Activated T-cell treated with anti-CD3 and anti-CD28 coated beads, Interleukin-2, amount 50 U/mL, for 24 hours (primary cell): ENCODE results near the gene HIF3A.

Experiments
- DNase-seq: peaks from one replicate; pipeline ENCODE4 v3.0.0-alpha.2; 2020
- H3K27ac Mint-ChIP-seq: 2 replicates; pipeline ENCODE4 v1.8.0; 2020; ENCODE audit warnings: mild to moderate bottlenecking, mixed read lengths
- H3K27me3 Mint-ChIP-seq: 2 replicates; pipeline ENCODE4 v1.8.0; 2020; ENCODE audit warnings: mixed read lengths
- H3K36me3 Mint-ChIP-seq: 2 replicates; pipeline ENCODE4 v1.8.0; 2020; ENCODE audit warnings: low read depth, mixed read lengths
- H3K4me1 Mint-ChIP-seq: 2 replicates; pipeline ENCODE4 v1.8.0; 2020; ENCODE audit warnings: low read depth, mixed read lengths
- H3K4me3 Mint-ChIP-seq: 2 replicates; pipeline ENCODE4 v1.8.0; 2020; ENCODE audit warnings: mild to moderate bottlenecking, moderate library complexity, mixed read lengths
- H3K9me3 Mint-ChIP-seq: 2 replicates; pipeline ENCODE4 v1.8.0; 2020; ENCODE audit warnings: mixed read lengths

Gene HIF3A

DNA sequence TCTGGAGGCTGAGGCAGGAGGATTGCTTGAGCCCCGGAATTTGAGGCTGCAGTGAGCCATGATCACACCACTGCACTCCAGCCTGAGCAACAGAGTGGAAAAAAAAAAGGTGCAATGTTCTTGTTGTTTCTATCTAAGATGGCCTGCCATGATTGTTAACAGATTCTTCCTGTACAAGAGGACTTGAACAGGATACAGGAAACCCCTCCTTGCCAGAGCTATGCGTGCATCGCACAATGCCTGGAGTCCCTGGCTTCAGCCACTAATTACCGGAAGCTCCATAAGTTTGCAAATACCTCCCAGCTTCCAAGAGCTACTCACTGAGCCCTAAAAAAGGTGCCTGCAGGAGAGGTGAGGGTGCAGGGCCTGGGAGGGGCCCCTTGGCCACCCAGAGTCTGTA is 13.1 kb upstream of the HIF3A start:
- no peaks in the 10 kb centered on the region for H3K9me3 Mint-ChIP-seq
- DNase-seq = no peak

GRCh38 chr19:46284635-46285034 is 12.2 kb upstream of the HIF3A start:
- no peak overlapping the region for H3K4me3 Mint-ChIP-seq
- peaks cover 11% of the 10 kb centered on the region for H3K27me3 Mint-ChIP-seq
- DNase-seq = no peak
- H3K36me3 Mint-ChIP-seq = no peaks in the 10 kb centered on the region
- H3K4me1 Mint-ChIP-seq = no peaks in the 10 kb centered on the region
- H3K9me3 Mint-ChIP-seq = peaks cover 3% of the 10 kb centered on the region
- no peak overlapping the region for H3K27ac Mint-ChIP-seq

More for the DNA sequence above, 13.1 kb upstream of the HIF3A start:
- Mint-ChIP-seq H3K36me3 (no peaks in the 10 kb centered on the region), H3K4me1 (no peaks in the 10 kb centered on the region), H3K4me3 (no peak overlapping the region), H3K27ac (no peak overlapping the region), H3K27me3 (peaks cover 18% of the 10 kb centered on the region)

DNA sequence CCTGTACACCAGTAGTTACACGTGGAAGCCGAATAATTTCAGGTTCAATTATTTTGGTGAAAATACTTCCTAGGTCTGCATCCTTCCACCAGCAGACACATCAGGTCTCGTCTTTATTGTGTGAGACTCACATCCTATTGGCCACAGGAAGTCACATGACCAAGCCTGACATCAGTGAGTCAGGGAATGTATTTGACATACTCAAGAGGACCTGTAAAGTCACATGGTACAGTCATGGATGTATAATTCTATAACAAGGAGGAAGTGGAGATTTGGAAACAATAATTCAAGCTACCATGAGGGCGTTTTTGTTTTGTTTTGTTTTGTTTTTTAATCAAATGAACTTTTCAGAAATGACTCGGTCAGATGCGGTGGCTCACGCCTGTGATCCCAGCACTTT is 9.3 kb upstream of the HIF3A start:
- Mint-ChIP-seq H3K9me3 (peaks cover 5% of the 10 kb centered on the region), H3K4me1 (no peaks in the 10 kb centered on the region), H3K27me3 (peaks cover 7% of the 10 kb centered on the region), H3K27ac (no peak overlapping the region), H3K4me3 (no peak overlapping the region), H3K36me3 (no peaks in the 10 kb centered on the region)
- no peak for DNase-seq

DNA sequence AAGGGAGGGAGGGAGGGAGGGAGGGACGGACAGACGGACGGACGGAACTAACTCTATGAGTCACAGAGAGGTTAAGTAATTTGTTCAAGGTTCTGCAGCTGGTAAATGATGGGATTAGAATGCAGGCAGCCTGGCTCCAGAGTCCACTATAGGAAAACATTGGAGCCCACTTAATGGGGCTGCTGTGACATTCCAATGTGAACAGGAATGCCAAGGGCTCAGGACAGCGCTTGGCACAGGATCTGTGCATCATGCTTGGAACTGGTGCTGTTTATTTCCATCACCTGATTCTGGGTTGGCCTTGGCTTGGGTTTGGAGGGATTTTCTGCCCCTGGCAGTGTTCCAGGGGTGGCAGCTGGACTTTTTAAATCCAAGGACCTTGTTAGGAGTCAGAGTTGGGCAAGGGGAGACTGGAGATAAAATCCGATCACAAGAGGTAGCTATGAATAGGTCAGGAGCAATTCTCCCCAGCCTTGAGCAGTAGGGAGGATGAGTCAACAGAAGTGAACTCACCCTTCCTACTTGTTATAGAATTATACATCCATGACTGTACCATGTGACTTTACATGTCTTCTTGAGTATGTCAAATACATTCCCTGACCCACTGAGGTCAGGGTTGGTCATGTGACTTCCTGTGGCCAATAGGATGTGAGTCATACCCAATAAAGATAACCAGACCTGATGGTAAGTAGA is 7.8 kb upstream of the HIF3A start:
- Mint-ChIP-seq H3K27ac (no peak overlapping the region), H3K9me3 (peaks cover 5% of the 10 kb centered on the region), H3K27me3 (peaks cover 4% of the 10 kb centered on the region), H3K36me3 (no peaks in the 10 kb centered on the region), H3K4me3 (no peak overlapping the region), H3K4me1 (no peaks in the 10 kb centered on the region)
- DNase-seq = no peak

- Mint-ChIP-seq H3K36me3 (no peaks in the 10 kb centered on the region), H3K27ac (no peak overlapping the region), H3K4me1 (no peaks in the 10 kb centered on the region), H3K27me3 (peaks cover 12% of the 10 kb centered on the region), H3K9me3 (peaks cover 5% of the 10 kb centered on the region), H3K4me3 (no peak overlapping the region)
- no peak for DNase-seq
These were observed 6.9 kb upstream of the HIF3A start for GRCh38 chr19:46289724-46290619.

DNA sequence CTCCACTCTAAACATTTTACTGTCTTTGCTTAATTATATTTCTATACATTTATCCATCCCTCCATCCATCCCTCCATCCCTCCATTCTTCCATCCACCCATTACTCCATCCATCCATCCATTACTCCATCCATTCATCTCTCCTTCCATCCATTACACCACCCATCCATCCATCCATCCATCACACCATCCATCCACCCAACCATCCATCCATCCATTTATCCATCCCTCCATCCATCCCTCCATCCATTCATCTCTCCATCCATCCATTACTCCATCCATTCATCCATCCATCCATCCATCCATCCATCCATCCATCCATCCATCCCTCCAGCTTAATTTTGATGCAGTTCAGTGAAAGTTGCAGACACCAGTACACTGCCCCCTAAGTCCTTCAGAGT is 5.0 kb upstream of the HIF3A start:
- Mint-ChIP-seq H3K36me3 (no peaks in the 10 kb centered on the region), H3K9me3 (peaks cover 5% of the 10 kb centered on the region), H3K27me3 (peaks cover 29% of the 10 kb centered on the region), H3K4me3 (no peak overlapping the region), H3K4me1 (no peaks in the 10 kb centered on the region), H3K27ac (no peak overlapping the region)
- DNase-seq = no peak

- no peak overlapping the region for H3K4me3 Mint-ChIP-seq
- peaks cover 3% of the 10 kb centered on the region for H3K9me3 Mint-ChIP-seq
- no peaks in the 10 kb centered on the region for H3K36me3 Mint-ChIP-seq
- no peak for DNase-seq
- H3K27me3 Mint-ChIP-seq = peaks cover 42% of the 10 kb centered on the region
- no peaks in the 10 kb centered on the region for H3K4me1 Mint-ChIP-seq
- H3K27ac Mint-ChIP-seq = no peak overlapping the region
These were observed 2.3 kb upstream of the HIF3A start for GRCh38 chr19:46294494-46294893.

DNA sequence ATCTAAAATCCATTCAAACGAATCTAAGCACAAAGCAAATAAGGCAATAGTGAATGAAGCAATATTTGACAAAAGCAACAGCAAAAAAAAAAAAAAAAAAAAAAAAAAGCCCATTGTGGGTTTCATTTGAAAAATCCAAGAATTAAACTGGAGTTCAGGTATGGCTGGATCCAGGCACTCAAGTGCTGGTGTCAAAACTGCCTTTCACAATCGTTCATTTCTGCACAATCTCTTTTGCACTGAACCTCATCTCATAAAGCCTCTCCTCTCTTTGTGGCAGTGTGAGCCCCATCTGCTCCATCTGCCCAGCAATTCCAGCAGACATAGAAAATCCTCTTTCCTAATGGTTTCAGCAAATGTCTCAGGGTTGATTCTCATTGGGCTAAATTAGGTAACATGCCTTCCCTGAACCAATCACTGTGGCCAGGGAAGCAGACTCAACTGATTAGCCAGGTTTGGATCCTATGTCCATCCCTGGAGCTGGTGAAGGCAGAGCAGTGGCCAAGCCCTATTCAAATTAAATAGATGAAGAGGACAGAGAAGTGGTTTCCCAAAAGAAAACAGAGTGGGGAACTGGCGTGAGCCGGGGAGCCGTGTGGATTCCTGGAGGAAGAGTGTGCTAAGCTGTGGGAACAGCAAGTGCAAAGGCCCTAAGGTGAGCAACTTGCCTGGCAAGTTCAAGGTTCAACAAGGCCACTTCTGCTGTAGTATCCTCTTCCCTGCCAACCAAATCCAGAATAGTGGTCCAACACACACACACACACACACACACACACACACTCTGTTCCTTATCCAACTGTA is 1.2 kb upstream of the HIF3A start:
- peaks cover 49% of the 10 kb centered on the region for H3K27me3 Mint-ChIP-seq
- H3K4me1 Mint-ChIP-seq = no peaks in the 10 kb centered on the region
- no peak overlapping the region for H3K27ac Mint-ChIP-seq
- H3K36me3 Mint-ChIP-seq = no peaks in the 10 kb centered on the region
- no peaks in the 10 kb centered on the region for H3K9me3 Mint-ChIP-seq
- DNase-seq = no peak
- H3K4me3 Mint-ChIP-seq = no peak overlapping the region

DNA sequence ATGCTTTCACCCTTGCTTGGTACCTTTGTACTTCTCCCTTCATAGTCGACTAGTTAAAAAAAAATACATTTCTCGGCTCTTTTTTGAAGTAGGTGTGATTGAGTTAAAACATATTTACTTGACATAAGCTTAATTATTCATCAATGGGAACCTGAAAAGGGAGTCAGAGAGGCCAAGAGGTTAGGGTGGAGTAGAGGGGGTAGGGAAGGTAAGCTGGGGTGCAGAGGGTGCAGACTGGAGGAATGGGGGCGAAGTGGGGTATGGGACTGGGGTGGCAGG is 701 bp upstream of the HIF3A start:
- no peaks in the 10 kb centered on the region for H3K36me3 Mint-ChIP-seq
- peaks cover 49% of the 10 kb centered on the region for H3K27me3 Mint-ChIP-seq
- no peaks in the 10 kb centered on the region for H3K9me3 Mint-ChIP-seq
- no peak overlapping the region for H3K4me3 Mint-ChIP-seq
- H3K27ac Mint-ChIP-seq = no peak overlapping the region
- DNase-seq = no peak
- no peaks in the 10 kb centered on the region for H3K4me1 Mint-ChIP-seq

DNA sequence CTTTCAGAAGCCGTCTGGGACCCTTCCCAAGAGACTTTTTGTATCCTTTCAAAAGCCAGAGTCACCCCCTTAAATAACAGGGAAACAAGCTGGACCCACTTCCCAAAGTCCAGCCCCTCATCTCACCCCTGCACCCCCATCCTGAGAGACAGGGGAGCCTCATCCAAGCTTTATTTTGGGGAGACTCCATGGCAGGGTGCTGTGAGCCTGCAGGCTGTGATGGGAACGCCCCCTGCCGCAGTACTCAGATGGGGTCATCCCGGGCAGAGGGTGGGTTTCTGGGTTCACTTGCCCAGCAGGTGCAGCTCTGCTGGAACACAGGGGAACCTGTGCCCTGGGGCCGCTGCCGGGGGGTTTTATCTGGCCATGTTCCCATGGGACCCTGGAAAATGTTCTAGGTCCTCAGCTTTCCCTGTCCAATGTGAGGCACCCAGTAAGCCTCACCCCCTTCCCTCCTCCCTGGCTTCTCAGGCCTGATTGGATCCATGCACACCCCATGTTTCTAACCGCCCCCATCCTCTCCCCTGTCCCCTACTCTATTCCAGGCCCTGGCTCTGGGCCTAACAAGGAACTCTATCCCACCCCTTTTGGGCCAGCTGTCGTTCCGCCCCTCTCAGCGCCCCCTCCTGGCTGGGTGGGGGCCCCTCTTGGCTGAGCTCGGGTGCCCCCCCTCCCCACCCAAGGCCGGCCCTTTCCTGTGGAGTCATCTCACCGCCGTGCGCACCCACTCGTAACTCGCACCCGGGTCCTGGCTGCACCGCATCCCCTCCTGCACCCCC is 1.0 kb downstream of the HIF3A start:
- Mint-ChIP-seq H3K27me3 (peaks cover 49% of the 10 kb centered on the region), H3K4me1 (no peaks in the 10 kb centered on the region)

DNA sequence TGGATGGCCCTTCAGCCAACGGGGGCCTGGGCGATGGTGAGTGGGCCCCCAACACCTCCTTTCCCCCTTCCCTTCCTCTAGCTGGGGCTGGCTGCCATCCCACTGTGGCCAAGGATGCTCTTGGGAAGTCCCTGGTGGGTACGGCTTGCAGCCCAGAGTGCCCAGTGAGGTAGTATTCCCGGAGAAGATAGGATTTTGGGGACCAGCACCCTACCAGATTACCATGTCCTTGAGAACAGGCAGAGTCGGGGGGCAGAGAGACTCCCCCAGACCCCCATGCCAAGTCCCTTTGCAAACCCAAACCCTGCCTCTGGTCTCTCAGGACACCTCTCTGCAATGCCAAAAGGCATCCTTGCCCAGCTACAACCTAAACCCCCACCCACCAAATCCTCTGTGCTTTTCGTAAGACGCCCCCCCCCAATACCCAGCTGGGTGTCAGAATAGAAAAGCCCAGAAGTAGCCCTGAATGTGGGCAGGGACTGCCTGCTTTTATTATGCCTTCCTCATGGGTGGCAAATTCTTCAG is 1.7 kb downstream of the HIF3A start:
- no peak overlapping the region for H3K4me3 Mint-ChIP-seq
- no peak for DNase-seq
- H3K9me3 Mint-ChIP-seq = no peaks in the 10 kb centered on the region
- no peaks in the 10 kb centered on the region for H3K36me3 Mint-ChIP-seq
- H3K27me3 Mint-ChIP-seq = peaks cover 49% of the 10 kb centered on the region
- H3K4me1 Mint-ChIP-seq = no peaks in the 10 kb centered on the region
- no peak overlapping the region for H3K27ac Mint-ChIP-seq

More for the DNA sequence above, 1.0 kb downstream of the HIF3A start:
- no peak for DNase-seq
- Mint-ChIP-seq H3K4me3 (no peak overlapping the region), H3K36me3 (no peaks in the 10 kb centered on the region), H3K9me3 (no peaks in the 10 kb centered on the region), H3K27ac (no peak overlapping the region)

GRCh38 chr19:46299004-46299509 is 2.2 kb downstream of the HIF3A start:
- Mint-ChIP-seq H3K27me3 (peaks cover 49% of the 10 kb centered on the region), H3K9me3 (no peaks in the 10 kb centered on the region), H3K36me3 (no peaks in the 10 kb centered on the region), H3K4me1 (no peaks in the 10 kb centered on the region), H3K4me3 (no peak overlapping the region), H3K27ac (no peak overlapping the region)
- no peak for DNase-seq

DNA sequence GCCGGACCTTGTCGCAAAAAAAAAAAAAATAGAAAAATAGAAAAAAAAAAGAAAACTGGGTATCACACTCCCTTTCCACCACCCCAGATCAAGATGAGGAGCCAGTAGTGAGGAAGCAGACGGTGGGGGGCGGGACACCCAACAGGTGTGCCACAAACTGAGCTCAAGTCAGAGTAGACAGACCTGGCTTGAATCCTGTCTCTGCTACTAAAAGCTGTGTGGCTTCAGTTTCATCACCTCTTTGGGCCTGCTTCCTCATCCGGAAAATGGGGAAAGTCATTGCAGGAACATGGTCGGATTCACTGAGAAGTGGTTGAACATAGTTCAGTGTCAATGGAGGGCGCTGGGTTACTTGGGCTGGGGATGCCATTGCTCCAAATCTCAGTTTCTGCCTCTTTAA is 2.9 kb downstream of the HIF3A start:
- no peak overlapping the region for H3K27ac Mint-ChIP-seq
- H3K4me1 Mint-ChIP-seq = no peaks in the 10 kb centered on the region
- H3K9me3 Mint-ChIP-seq = no peaks in the 10 kb centered on the region
- no peak overlapping the region for H3K4me3 Mint-ChIP-seq
- H3K27me3 Mint-ChIP-seq = peaks cover 43% of the 10 kb centered on the region
- H3K36me3 Mint-ChIP-seq = no peaks in the 10 kb centered on the region
- no peak for DNase-seq

- Mint-ChIP-seq H3K27ac (no peak overlapping the region), H3K4me3 (no peak overlapping the region), H3K27me3 (peaks cover 14% of the 10 kb centered on the region), H3K4me1 (no peaks in the 10 kb centered on the region), H3K9me3 (peaks cover 11% of the 10 kb centered on the region), H3K36me3 (no peaks in the 10 kb centered on the region)
- no peak for DNase-seq
These were observed 6.5 kb downstream of the HIF3A start for GRCh38 chr19:46303322-46303690.
